VCaP (cell line): ENCODE results near the gene CACHD1.
A peak's percentile ranks its signal among the peaks of the same experiment; 100 is the strongest.

Experiments
- H3K27ac ChIP-seq: fragments of 450-650 bp; 2 replicates; pipeline ENCODE4 v1.5.1; 2017
- TF ChIP-seq, protein P1 (sequence below): fragments of 450-650 bp; conservative IDR thresholded peaks from 2 replicates; pipeline ENCODE4 v1.5.1; 2017; ENCODE audit warnings: mild to moderate bottlenecking, moderate library complexity

The CACHD1 gene

DNA sequence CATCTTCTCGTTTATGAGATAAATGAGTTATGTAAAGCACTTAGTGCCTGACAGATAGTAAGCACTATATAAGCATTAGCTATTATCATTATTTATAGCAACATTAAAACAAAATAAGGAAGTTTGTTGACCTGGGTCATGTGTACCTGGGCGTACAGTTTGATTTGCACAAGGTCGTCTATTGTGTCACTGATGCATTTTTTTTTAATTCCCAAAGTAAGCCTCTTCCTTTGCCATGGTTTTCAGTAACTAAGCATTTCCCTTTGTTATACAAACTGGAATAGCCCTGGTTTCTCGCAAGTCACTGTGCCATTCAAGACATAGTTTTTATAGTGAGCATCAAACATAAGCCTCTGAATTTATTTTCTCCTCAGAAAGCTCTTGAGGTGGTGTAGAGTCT, 72.2 kb downstream of the CACHD1 start:
- TF ChIP-seq, protein P1, sequence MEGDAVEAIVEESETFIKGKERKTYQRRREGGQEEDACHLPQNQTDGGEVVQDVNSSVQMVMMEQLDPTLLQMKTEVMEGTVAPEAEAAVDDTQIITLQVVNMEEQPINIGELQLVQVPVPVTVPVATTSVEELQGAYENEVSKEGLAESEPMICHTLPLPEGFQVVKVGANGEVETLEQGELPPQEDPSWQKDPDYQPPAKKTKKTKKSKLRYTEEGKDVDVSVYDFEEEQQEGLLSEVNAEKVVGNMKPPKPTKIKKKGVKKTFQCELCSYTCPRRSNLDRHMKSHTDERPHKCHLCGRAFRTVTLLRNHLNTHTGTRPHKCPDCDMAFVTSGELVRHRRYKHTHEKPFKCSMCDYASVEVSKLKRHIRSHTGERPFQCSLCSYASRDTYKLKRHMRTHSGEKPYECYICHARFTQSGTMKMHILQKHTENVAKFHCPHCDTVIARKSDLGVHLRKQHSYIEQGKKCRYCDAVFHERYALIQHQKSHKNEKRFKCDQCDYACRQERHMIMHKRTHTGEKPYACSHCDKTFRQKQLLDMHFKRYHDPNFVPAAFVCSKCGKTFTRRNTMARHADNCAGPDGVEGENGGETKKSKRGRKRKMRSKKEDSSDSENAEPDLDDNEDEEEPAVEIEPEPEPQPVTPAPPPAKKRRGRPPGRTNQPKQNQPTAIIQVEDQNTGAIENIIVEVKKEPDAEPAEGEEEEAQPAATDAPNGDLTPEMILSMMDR, result no peak
- no peak overlapping the region for H3K27ac ChIP-seq

DNA sequence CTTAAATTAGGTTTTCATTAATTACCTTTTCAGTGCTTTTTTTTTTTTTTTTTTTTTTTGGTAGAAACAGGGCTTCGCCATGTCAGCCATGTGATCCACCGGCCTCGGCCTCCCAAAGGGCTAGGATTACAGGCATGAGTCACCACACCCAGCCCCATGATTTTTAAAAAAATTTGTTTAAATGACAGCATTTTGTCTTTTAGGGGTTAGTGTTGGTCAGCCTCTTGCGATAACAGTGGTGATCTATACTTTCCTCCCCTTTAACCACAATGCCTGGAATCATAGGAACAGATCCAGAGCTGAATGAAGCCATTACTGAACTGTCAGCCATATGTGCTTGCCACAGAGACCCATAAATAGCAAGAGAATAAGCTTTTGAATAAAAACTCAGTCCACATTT, 73.9 kb downstream of the CACHD1 start:
- no peak overlapping the region for H3K27ac ChIP-seq

DNA sequence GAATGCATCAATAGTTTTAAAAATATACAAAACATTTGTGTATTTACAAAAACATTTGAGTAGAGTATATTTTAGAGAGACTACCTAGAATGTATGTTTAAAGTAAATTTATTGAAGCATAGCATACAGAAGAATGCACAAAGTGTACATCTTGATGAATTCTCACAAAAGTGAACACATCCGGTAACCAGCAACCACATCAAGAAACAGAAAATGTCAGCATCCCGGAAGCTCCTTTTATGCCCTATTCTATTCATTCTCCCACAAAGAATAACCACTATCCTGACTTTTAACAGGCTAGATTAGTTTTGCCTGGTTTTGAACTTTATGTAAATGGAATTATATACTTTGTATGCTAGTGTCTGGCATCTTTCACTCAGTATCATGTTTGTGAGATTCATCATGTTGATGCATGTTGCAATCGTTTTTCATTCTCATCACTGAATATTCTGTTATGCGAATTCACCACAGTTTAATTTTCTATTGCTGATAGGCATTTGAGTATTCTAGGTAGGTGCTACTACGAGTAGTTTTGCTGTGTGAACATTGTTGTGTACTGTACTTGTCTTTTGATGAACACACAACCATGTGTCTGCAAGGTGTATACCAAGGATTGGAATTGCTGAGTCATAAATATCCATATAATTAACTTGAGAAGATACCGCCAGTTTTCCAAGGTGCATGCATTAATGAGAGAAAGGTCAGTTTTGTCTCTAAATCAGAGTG, 75.4 kb downstream of the CACHD1 start:
- TF ChIP-seq, protein P1, result no peak
- no peak overlapping the region for H3K27ac ChIP-seq

More for the DNA sequence above, 73.9 kb downstream of the CACHD1 start:
- TF ChIP-seq, protein P1, result no peak

DNA sequence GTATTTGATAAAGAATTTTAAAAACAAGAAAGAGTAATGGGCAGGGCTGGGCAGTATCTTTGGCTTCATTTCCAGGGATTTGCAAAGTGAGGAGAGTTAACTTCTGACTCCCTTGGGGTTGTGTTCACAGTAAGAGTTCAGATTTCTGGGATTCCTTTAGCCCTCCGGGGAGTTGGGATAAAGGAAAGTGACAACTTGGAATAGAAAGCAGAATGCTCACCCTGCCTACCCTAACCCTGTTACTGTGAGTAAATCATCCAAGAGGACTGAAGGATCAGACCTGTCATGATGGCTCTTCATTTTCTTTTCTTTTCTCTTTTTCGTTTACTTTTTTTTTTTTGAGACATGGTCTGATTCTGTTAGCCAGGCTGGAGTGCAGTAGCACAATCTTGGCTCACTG, 76.1 kb downstream of the CACHD1 start:
- H3K27ac ChIP-seq, result no peak overlapping the region
- TF ChIP-seq, protein P1, result no peak

DNA sequence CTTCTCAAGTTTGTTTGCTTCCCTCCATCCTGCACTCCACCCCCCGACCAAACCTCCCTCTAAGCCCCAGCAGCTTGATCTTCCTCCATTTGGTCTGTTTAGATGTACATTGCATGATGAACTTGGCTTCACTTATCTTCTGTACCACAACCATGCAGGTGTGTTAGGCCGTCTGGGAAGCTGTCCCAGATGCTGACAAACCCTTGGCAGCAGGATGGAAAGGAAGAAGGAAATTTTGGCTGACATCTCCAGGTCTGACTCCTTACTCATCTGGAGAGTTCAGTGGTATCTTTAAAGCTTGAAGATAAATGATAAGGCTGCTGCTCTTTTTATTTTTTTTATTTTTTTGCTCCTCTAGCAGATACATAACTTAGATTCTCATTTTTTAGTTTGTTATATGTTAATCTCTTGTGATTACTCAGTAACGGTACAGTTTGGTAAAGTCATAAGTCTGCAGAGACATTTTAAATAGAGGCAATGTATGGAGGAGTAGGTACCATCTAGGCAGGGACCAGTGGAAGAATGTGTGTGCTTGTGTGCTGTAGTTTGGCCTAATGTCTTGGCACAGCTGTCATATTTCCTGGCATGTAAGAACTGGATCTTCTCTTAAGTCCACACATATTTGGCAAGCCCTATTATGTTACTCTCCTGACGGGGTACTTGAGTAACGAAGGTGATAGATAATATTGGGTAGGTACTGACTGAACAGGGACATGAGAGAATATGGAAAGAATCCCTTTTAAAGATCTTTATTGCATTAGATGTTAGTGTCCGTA, 79.7 kb downstream of the CACHD1 start:
- TF ChIP-seq, protein P1, result no peak

DNA sequence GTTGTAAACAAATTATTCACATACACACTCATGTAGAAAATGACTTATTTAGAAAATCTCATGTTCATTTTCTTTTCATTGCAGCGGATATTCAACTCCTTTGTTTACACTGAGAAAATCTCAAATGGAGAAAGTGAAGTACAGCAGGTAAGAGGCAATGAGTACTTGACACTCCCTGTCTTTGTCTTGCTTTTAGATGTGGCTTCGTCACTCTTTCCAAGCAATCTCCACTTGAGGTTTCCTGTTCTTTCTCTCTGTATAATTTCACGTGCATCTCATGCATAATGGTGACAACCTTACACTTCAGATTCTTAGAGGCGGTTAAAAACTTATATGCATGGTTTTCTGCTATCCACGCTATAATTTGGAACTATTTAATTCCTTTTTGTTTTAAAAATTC, 80.6 kb downstream of the CACHD1 start:
- H3K27ac ChIP-seq, result no peak overlapping the region
- TF ChIP-seq, protein P1, result no peak

More for the DNA sequence above, 79.7 kb downstream of the CACHD1 start:
- 0 out of 2 replicates have a peak overlapping the region, but pooled peaks have one; percentile 1 for H3K27ac ChIP-seq

DNA sequence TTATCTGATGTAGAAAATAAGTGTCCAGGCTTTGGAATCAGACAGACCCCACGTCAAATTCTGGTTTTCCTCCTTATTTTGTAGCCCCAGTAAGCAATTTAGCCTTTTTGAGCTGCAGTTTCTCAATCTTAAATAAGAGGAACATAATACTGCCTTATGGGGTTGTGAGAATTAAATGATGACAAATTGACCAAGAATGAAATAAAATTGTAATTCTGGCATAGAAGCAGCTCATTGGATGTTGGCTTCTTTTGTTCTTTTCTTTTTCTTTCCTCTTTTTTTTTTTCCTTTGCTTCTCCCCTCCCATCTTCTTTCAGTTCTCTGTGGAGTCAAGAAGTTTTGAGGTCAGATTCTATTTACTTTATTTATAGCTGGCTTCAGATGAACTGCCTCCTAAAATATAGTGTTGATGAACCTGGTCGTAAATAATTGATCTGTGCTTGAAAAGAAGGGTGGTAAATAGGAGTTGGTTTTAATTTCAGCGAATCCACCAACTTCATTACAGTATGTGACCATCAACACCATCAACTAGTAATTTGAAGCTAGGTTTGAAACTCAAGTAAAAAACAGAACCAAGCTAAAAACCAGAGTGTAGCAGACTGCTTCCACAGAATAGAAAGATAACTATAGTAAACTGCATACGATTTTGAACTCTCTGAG, 81.1 kb downstream of the CACHD1 start:
- TF ChIP-seq, protein P1, result no peak
- no peak overlapping the region for H3K27ac ChIP-seq
